ENCODE results near the gene UBL7.

Gene UBL7

GRCh38 chr15:74408815-74409214 is 52.1 kb downstream of the UBL7 start:
- peaks cover 26% of the 10 kb centered on the region for H3K79me2 ChIP-seq (ENCODE audit: low read length)
- peak overlapping the region; percentile 95 for H3K27ac ChIP-seq (ENCODE audit: low read length)
- H3K4me1 ChIP-seq (ENCODE audit: low read length), result peaks cover 34% of the 10 kb centered on the region

GRCh38 chr15:74408385-74408784 is 52.6 kb downstream of the UBL7 start:
- no peak overlapping the region for H2AFZ ChIP-seq (ENCODE audit: low read depth, low read length)
- H4K20me1 ChIP-seq (ENCODE audit: insufficient read depth, low read length), result peaks cover 58% of the 10 kb centered on the region
- H3K36me3 ChIP-seq (replicated peaks; ENCODE audit: low read depth, low read length), result peaks cover 68% of the 10 kb centered on the region
- no peak overlapping the region for H3K4me3 ChIP-seq (ENCODE audit: low read length)
- no peak overlapping the region for H3K9ac ChIP-seq (ENCODE audit: low read length)
- H3K27ac ChIP-seq (ENCODE audit: low read length), result peak overlapping the region; percentile 95
- H3K9me3 ChIP-seq (ENCODE audit: insufficient read depth, low read length), result no peaks in the 10 kb centered on the region
- H3K27me3 ChIP-seq (ENCODE audit: low read depth, low read length), result no peaks in the 10 kb centered on the region
- peaks cover 21% of the 10 kb centered on the region for H3K79me2 ChIP-seq (ENCODE audit: low read length)
- H3K4me1 ChIP-seq (ENCODE audit: low read length), result peaks cover 38% of the 10 kb centered on the region
- TF ChIP-seq CTCF (IDR thresholded peaks at IDR 0.05; ENCODE audit: low read depth, low read length), result no peak
- no peak for TF ChIP-seq EZH2phosphoT487 (IDR thresholded peaks at IDR 0.05; ENCODE audit: low read depth)
- H3K4me2 ChIP-seq (ENCODE audit: low read length), result no peak overlapping the region

More at GRCh38 chr15:74408815-74409214, 52.1 kb downstream of the UBL7 start:
- Histone ChIP-seq H3K36me3 (replicated peaks; ENCODE audit: low read depth, low read length) (peaks cover 73% of the 10 kb centered on the region), H3K27me3 (ENCODE audit: low read depth, low read length) (no peaks in the 10 kb centered on the region), H3K4me3 (ENCODE audit: low read length) (no peak overlapping the region), H2AFZ (ENCODE audit: low read depth, low read length) (no peak overlapping the region), H4K20me1 (ENCODE audit: insufficient read depth, low read length) (peaks cover 63% of the 10 kb centered on the region), H3K9ac (ENCODE audit: low read length) (no peak overlapping the region), H3K4me2 (ENCODE audit: low read length) (no peak overlapping the region), H3K9me3 (ENCODE audit: insufficient read depth, low read length) (no peaks in the 10 kb centered on the region)
- TF ChIP-seq EZH2phosphoT487 (IDR thresholded peaks at IDR 0.05; ENCODE audit: low read depth) (no peak), CTCF (IDR thresholded peaks at IDR 0.05; ENCODE audit: low read depth, low read length) (no peak)

- Histone ChIP-seq H4K20me1 (ENCODE audit: insufficient read depth, low read length) (peaks cover 46% of the 10 kb centered on the region), H3K36me3 (replicated peaks; ENCODE audit: low read depth, low read length) (peaks cover 65% of the 10 kb centered on the region), H3K4me1 (ENCODE audit: low read length) (peaks cover 50% of the 10 kb centered on the region), H3K9ac (ENCODE audit: low read length) (no peak overlapping the region), H3K4me2 (ENCODE audit: low read length) (no peak overlapping the region), H3K27ac (ENCODE audit: low read length) (peak overlapping the region; percentile 95), H2AFZ (ENCODE audit: low read depth, low read length) (no peak overlapping the region), H3K4me3 (ENCODE audit: low read length) (no peak overlapping the region), H3K79me2 (ENCODE audit: low read length) (peaks cover 13% of the 10 kb centered on the region), H3K9me3 (ENCODE audit: insufficient read depth, low read length) (no peaks in the 10 kb centered on the region), H3K27me3 (ENCODE audit: low read depth, low read length) (no peaks in the 10 kb centered on the region)
- TF ChIP-seq EZH2phosphoT487 (IDR thresholded peaks at IDR 0.05; ENCODE audit: low read depth) (no peak), CTCF (IDR thresholded peaks at IDR 0.05; ENCODE audit: low read depth, low read length) (no peak)
Measured at GRCh38 chr15:74406992-74407705, 53.8 kb downstream of the UBL7 start.

GRCh38 chr15:74406517-74406916 is 54.4 kb downstream of the UBL7 start:
- H3K9ac ChIP-seq (ENCODE audit: low read length), result no peak overlapping the region
- peaks cover 57% of the 10 kb centered on the region for H3K4me1 ChIP-seq (ENCODE audit: low read length)
- H3K4me2 ChIP-seq (ENCODE audit: low read length), result no peak overlapping the region
- peaks cover 40% of the 10 kb centered on the region for H4K20me1 ChIP-seq (ENCODE audit: insufficient read depth, low read length)
- peak overlapping the region; percentile 95 for H3K27ac ChIP-seq (ENCODE audit: low read length)
- no peak overlapping the region for H3K4me3 ChIP-seq (ENCODE audit: low read length)
- H3K9me3 ChIP-seq (ENCODE audit: insufficient read depth, low read length), result no peaks in the 10 kb centered on the region
- no peaks in the 10 kb centered on the region for H3K27me3 ChIP-seq (ENCODE audit: low read depth, low read length)
- peaks cover 59% of the 10 kb centered on the region for H3K36me3 ChIP-seq (replicated peaks; ENCODE audit: low read depth, low read length)
- TF ChIP-seq EZH2phosphoT487 (IDR thresholded peaks at IDR 0.05; ENCODE audit: low read depth), result no peak
- no peak for TF ChIP-seq CTCF (IDR thresholded peaks at IDR 0.05; ENCODE audit: low read depth, low read length)
- H2AFZ ChIP-seq (ENCODE audit: low read depth, low read length), result no peak overlapping the region
- H3K79me2 ChIP-seq (ENCODE audit: low read length), result peaks cover 10% of the 10 kb centered on the region
